Occipital lobe (tissue), 2 donors: ENCODE data around the gene KLF6. TPM values are rescaled to one million over a fixed set of nuclear protein-coding genes. Genes with fewer than 3 reads are reported as not detected.

Source experiments
- DNase-seq: peaks from one replicate; lab custom pipeline; 2025; lab: John Stamatoyannopoulos, UW
- total RNA-seq: library from RNA; depleted of rRNA; stranded (reverse); fragments of >200 nt; gene quantifications from one replicate; pipeline ENCODE4 v1.2.3, GENCODE V29; 2014

Gene KLF6
- total RNA-seq, 1 donor from 2014 or later = 91.9 TPM

- no peak for DNase-seq
Measured at GRCh38 chr10:3787816-3788215, 2.8 kb upstream of the KLF6 start.

DNA sequence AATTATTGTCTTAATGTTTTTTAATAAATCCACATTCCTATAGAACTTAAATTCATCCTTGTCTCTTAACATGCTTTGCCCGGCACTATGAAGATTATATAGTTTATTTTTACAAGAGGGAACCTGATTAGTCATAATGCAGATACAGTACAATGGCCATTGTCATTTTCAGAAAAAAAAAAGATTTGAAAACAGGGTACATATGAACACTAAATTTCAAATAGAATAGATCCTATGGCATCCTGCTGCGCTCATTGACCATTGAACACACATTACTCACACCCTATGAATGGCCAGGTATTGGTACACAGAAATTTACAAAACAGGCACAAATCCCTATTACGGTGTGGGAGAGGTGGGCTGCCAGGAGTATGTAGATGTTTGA is 2.0 kb upstream of the KLF6 start:
- DNase-seq = no peak

- no peak for DNase-seq
Measured at GRCh38 chr10:3786295-3787015, 1.4 kb upstream of the KLF6 start.

- no peak for DNase-seq
Measured at GRCh38 chr10:3785851-3786271, 852 bp upstream of the KLF6 start.

DNA sequence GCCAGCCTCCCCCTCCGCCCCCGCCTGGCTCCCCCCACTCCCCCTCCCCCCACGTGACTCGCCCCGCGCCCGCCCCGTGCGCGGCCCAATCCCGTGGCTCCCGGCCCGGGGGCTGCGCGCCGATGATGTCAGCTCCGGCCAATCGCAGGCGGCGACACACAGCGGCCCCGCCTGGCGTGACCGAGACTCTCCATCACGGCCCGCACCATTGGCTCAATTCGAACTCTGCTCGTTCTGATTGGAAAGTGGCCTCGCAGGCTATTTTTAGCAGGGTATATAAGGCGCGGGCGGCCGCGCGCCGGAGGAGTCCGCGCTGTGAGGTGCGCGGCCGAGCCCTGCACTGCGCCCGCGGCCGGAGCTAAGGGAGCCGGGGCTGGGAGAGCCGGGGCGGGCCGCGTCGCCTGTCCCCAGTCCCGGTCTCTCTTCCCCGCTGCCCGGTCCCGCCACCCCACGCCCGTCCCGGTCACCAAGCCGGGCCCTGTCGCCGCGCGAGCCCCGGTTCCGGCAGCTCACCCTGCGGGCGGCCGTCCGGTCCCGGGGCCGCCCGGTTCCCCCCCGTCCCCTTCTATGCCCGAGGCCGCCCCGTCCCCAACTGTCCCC is 342 bp upstream of the KLF6 start:
- peak; percentile 94 for DNase-seq

DNA sequence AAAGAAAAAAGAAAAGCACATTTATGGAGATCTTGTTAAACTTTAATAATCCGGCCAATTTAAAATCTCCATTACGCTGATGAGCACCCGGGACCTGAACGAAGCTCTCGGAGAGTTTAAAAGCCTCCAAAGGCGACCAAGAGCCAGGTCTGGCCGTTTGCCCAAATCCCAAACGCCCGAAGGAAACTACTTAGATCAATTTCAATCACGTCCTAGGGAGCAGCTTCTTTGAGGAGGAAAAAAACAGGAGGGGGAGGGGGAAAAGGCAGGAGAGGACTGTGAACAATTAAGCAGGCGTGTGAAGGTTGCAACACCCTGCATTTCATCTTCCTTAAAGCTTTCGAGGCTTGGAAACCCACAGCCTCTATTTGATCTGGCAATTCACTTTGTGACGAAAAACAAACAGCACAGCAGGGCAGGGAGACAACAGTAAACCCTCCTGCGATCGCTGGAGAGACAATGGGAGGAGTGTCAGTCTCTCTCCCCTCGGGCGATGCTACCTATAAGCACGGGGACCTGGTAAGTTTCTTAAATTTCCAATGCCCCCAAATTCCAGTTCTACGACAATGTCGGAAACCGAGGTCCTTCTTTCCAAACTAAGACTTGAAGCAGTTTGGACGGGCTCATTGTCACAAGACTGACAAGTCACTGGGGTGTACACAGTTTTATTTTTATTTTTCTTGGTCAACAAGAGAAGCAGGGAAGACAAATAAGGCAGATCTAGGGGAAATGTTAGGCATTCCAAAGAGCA is 1.2 kb downstream of the KLF6 start:
- peak; percentile 48 for DNase-seq

DNA sequence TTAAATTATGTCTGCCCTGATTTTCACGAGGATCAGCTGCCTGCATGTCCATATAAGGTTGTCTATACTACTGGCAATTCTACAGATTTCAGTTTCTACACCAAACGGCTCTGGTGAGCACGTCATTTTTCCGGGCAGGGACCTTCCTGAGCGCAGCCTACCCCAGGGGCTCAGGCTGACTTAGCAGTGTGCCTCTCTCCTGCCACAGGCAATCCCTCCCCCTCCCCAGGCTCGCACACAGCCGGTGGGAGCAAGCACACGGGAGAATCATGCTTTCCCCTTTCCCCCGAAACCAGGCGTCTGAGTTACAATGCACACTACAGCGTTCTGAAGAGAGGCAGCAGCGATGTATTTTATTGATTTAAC is 1.7 kb downstream of the KLF6 start:
- DNase-seq = peak; percentile 57

DNA sequence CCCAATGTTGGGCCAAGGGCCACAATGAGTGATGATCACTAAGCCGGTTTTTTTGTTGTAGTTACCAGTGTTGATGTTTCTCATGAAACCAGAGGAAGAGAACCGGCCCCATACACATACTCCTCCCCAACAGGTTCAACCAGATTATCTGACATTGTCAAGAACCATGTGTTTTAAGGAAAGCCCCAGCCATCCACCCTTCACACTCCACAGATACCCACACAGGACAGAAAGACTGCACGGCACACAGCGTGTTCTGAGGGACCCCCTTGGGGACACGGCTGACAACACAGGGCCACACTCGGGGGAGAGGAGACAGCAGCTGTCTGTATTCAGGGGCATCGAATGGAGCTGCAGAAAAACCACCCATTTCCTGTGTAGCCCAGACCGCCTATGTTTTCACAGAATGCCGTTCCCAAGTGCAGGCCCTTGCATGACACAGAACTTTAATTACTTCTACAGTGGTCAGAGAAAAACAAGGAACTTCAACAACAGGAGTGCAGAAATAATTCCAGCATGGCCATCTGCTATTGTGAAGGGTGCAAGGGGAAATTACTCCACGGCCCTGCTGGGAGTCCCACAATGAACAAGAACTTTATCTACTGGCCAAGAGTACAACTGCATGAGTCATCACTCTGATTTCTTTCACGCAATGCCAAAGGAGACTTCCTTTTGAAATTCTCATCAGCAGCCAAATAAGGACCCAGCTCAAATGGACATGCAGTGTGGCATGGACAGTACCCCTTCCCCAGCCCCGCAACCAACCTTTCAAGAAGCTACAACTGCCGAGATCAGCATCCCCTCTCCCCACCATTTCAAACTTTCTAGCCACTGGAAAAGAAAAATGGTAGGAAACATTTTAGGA is 2.3 kb downstream of the KLF6 start:
- peak; percentile 62 for DNase-seq

- DNase-seq = no peak
Measured at GRCh38 chr10:3782146-3782450, 2.9 kb downstream of the KLF6 start.

GRCh38 chr10:3781468-3782145 is 3.4 kb downstream of the KLF6 start:
- no peak for DNase-seq

DNA sequence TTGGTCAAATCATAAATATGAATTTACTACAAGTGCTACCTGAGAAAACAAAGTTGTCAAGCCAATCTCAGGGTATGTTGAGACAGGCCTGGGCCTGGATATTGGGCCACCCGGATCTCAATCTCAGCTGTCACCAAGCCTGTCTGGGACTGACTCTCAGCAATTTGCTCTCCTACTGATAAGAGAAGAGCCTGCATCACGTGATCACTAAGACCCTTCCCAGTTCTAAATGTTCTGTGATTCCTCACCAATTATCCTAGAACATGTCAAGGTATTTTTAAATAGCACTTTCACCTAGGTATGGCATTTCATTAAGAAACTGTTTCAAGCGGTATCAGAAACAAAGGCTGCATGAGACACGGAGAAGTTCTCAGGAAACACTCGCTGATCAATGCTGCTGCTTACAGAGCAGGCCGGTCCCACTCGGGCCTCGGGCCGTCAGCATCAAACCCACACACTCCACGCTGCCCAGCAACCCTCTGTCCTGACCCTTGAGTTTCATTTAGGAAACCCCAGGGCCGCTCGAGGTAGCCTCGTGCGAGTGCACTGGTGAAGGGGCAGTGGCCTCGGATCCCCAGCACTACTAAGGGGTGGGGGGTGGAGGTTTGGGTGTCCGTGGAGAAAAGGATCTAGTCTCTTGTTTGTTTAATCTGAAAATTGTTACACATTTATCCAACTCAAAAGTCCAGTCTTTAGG is 4.1 kb downstream of the KLF6 start:
- no peak for DNase-seq

DNA sequence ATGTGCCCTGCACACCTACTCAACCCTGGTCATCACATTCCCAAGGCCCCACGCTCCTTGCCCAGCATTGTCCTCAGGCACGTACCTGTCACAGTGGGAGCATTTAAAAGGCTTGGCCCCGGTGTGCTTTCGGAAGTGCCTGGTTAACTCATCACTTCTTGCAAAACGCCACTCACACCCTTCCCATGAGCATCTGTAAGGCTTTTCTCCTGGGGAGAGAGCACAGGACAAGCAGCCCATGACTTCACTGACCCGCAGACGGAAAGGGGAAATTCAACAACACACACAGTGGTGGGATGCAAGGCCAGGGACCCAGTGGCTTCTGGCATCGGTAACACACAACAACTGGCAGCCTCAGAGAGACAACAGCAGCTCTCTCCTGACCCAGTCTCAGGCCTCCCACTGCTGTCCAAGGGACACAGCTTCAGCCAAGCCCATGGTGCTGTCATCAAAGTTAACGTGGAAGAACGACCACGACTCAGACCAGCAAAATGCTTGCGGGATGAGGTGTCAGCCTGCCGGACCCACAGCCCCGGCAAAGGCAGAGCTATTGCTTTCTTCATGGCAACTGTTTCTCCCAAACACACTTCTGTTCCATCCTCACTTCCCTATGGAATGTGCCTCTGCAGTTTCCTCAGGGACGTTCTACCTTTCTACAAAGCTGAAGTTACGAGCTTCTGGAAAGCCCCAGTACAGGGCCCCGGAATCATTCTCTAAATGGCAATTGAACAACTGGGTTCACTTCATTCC is 4.8 kb downstream of the KLF6 start:
- DNase-seq = no peak

DNA sequence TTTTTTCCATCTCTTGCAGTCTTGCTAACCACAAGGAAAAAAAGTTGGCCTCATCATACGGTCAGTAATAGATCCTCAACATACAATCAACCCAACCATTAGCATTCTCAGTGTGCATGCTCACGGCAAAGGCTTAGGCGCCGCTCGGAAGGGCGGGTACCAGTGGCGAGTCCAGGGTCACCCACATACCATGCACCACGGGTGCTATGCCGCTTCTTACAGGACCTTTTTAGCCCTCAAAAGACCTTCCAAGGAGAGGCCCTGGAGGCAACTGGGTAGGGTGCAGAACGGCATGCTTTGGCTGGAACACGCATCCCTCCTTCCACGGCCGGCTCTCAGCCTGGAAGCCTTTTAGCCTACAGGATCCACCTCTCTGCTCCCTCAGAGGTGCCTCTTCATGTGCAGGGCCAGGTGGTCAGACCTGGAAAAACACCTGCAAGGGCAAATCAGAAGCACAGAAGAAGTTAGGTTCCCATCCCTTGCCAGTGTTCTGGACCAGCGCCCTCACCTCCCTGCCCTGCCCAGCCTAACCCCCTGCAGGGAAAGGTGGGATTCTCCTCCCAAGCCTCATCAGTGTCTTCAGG is 5.8 kb downstream of the KLF6 start:
- no peak for DNase-seq

GRCh38 chr10:3778692-3779157 is 6.3 kb downstream of the KLF6 start:
- no peak for DNase-seq

DNA sequence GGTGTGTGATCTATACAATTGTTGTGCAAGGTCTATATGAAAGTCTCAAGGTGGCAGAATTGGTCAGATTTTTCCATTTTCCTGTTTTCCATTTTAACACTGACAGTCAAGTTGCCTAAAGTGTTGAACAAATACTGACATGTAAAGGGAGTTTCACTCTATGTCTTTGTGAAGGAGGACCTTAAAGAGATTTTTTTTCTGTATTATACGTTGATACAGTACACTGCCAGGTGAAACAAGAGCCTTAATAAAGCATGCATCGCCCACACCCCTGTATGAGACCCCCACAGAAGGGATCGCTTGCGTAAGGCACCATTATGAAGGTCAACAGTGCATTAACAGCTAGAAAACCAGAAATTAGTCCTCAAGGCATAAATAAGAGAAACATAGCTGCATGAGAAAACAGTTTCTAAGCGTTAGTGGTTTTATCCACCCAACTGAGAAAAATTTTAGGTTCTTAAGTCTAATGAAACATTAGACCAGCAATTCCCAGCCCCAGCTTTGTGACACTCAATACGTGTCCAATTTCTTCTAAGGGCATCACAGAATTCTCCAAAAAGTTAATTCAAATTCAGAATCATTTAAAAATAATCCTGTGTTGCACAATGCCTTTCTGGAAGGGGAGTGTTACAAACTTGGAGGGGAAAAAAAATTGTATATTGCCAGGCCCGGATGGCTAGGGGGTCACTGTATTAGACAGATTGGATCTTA is 6.9 kb downstream of the KLF6 start:
- no peak for DNase-seq

- peak; percentile 11 for DNase-seq
Measured at GRCh38 chr10:3776796-3777571, 8.0 kb downstream of the KLF6 start.

DNA sequence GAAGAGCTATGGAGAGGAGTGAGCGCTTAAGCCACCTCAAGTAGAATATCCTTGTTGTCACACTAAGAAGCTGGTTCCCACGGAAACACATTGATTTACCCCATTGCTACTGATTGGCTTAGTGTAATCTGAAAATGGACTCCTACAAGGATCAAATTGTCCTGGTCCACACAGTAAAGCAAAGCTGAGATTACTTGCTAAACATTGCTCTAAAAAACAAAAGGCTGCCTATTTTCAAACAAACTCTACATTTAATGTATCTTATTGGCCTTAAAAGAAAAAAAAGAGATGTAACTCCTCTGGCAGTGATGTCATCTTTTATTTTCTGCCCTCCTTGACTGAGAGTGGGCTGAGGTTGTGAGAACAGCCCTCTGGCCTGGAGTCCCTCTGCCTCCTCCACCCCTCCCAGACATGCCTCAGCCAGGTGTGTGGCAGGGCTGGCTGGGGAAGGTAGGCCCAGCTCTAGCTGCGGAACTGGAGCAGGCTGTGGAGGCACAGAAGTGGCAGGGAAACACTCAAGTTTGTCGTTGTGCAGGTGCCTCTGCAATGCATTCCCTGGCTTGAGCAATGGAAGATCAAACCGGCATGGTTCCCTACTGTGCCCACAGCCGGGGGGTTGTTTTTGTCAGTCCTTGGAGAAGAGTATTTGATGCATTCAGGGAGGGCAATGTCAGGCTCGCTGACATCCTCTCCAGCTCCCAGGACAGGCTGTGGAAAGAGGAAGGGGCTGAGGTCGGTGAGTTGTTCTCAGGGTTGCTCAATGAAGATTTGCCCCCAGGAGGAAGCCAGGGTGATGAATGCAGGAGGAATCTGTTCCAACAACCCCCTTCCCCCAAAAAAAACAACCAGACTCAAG is 9.1 kb downstream of the KLF6 start:
- DNase-seq = no peak
